SK-N-SH (cell line): Measurements from ENCODE around the gene ZKSCAN2.

Source experiments
- CTCF ChIP-seq: fragments of 200-600 bp; sonication (generic); IDR thresholded peaks from 2 replicates; pipeline ENCODE4 v1.6.1; 2017; ENCODE audit warnings: antibody characterized with exemption, mild to moderate bottlenecking, moderate library complexity
- FOSL2 ChIP-seq: IDR thresholded peaks from 2 replicates; pipeline ENCODE4 v1.4.0; 2012; ENCODE audit warnings: low read depth, mild to moderate bottlenecking, moderate library complexity, borderline replicate concordance
- IRF3 ChIP-seq: fragments of 150-350 bp; IDR thresholded peaks from 2 replicates; pipeline ENCODE4 v1.6.1; 2016; ENCODE audit warnings: mild to moderate bottlenecking, low read depth, low read length
- POLR2AphosphoS5 ChIP-seq: IDR thresholded peaks from 2 replicates; pipeline ENCODE4 v1.6.1; 2012; ENCODE audit warnings: low read depth, low read length
- RFX5 ChIP-seq: IDR thresholded peaks from 2 replicates; pipeline ENCODE4 v1.6.1; 2012; ENCODE audit warnings: mild to moderate bottlenecking, improper control_type of control experiment, low read length
- TF ChIP-seq, protein P1 (sequence below): IDR thresholded peaks from 2 replicates; pipeline ENCODE4 v1.4.0; 2012; ENCODE audit warnings: low read depth, borderline replicate concordance

- no peak for TF ChIP-seq CTCF
- TF ChIP-seq RFX5, result no peak
- TF ChIP-seq, protein P1, sequence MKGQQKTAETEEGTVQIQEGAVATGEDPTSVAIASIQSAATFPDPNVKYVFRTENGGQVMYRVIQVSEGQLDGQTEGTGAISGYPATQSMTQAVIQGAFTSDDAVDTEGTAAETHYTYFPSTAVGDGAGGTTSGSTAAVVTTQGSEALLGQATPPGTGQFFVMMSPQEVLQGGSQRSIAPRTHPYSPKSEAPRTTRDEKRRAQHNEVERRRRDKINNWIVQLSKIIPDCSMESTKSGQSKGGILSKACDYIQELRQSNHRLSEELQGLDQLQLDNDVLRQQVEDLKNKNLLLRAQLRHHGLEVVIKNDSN, result no peak
- no peak for TF ChIP-seq POLR2AphosphoS5
- TF ChIP-seq IRF3, result no peak
- no peak for TF ChIP-seq FOSL2
Observed at GRCh38 chr16:25279491-25279890, 21.8 kb upstream of the ZKSCAN2 start.
